ENCODE data around the gene ADD3. TPM values are rescaled to one million over a fixed set of nuclear protein-coding genes. Genes with fewer than 3 reads are reported as not detected.
A peak's percentile ranks its signal among the peaks of the same experiment; 100 is the strongest.

Gene ADD3
- total RNA-seq, 4 donors from 2014 or later = 236 to 545 (median 314) TPM

DNA sequence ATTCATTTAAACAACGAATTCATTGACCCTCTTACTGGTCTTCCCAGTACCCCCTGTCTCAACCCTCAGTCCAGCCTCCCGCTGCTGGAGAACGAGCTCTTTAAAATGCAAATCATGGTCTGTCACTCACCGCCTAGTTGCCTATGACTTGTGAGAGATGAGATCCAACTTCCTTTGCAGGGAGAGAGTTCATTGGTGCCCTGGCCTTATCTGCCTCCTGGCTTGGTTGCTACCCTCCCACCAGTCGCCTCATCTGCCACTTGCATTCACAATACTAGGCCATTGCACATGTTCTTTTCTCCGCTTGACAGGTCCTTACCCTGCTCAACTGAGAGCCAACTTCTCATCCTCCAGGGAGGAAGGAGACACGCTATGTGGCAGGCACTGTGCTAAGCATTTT is 145.6 kb downstream of the ADD3 start:
- no peaks in the 10 kb centered on the region for H3K36me3 ChIP-seq
- no peaks in the 10 kb centered on the region for H3K9me3 ChIP-seq
- peak in 1 of 3 donors; percentile 27 for DNase-seq
- H3K4me1 ChIP-seq = peaks cover 0 to 11% (median 5%) of the 10 kb centered on the region in 4 donors
- TF ChIP-seq POLR2A (IDR thresholded peaks at IDR 0.05) = no peak
- TF ChIP-seq, protein P1, sequence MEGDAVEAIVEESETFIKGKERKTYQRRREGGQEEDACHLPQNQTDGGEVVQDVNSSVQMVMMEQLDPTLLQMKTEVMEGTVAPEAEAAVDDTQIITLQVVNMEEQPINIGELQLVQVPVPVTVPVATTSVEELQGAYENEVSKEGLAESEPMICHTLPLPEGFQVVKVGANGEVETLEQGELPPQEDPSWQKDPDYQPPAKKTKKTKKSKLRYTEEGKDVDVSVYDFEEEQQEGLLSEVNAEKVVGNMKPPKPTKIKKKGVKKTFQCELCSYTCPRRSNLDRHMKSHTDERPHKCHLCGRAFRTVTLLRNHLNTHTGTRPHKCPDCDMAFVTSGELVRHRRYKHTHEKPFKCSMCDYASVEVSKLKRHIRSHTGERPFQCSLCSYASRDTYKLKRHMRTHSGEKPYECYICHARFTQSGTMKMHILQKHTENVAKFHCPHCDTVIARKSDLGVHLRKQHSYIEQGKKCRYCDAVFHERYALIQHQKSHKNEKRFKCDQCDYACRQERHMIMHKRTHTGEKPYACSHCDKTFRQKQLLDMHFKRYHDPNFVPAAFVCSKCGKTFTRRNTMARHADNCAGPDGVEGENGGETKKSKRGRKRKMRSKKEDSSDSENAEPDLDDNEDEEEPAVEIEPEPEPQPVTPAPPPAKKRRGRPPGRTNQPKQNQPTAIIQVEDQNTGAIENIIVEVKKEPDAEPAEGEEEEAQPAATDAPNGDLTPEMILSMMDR (IDR thresholded peaks at IDR 0.05) = no peak
- no peak overlapping the region for H3K4me3 ChIP-seq
- no peak overlapping the region for H3K27ac ChIP-seq
- H3K27me3 ChIP-seq = no peaks in the 10 kb centered on the region

DNA sequence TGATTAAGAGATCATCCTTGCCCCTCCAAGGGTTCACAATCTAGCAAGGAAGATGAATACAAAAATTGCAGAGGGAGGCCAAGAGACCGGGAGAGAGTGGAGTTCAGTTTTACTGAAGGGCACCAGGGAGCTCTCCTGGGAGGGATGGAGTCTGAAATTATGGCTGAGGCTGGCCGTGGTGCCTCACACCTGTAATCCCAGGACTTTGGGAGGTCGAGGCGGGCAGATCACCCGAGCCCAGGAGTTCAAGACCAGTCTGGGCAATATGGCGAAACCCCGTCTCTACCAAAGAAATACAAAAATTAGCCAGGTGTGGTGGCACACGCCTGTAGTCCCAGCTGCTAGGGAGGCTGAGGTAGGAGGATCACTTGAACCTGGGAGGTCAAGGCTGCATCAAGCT is 148.3 kb downstream of the ADD3 start:
- Histone ChIP-seq H3K4me3 (no peak overlapping the region), H3K27ac (no peak overlapping the region), H3K27me3 (no peaks in the 10 kb centered on the region), H3K36me3 (no peaks in the 10 kb centered on the region), H3K9me3 (no peaks in the 10 kb centered on the region), H3K4me1 (peaks cover 0 to 11% (median 5%) of the 10 kb centered on the region in 4 donors)
- DNase-seq = peak in 1 of 3 donors; percentile 18
- no peak for TF ChIP-seq POLR2A (IDR thresholded peaks at IDR 0.05)
- TF ChIP-seq, protein P1 (IDR thresholded peaks at IDR 0.05) = no peak

DNA sequence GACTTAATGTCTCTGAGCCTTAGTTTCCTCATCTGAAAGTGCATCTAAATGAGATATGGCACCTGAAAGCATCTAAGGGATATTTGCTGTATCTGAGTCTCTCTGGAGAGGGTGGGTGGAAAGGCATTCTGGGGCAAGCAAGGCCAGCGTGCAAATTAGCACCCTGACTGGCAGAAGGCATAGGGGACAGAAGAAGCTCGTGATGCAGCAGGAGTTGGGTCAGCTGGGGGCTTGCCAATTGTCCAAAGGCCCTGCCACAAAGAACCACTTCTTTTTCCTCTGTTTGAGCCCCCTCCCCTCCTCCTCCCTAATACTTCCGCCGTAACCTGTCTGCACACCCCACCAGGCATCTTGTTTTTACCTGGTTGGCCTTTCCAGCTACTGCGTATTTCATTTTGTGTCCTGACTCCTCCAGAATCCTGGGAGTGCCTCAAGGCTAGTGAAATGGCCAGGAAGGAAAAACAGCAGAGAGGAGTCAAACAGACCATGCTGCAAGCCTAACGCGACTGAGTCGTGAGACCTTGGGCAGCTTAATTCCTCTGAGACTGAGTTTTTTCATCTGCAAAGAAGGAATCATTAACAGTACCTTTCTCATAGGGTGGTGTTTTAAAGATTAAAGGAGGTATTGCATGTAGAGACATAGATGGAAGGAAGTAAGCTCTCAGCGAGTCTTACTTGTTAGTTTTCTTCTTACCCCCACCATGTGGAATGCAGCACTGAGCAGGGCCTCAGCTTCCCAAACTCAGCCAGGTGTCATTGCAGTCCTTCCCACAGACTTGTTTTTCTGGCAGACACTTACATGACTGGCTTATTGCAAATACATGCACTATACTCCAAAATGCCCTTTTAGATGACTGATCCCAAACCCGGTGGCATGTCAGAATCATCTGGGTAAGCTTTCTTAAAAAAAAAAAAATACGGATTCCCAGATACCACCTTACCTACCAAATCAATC is 150.5 kb downstream of the ADD3 start:
- no peak for DNase-seq
- peaks cover 0 to 14% (median 5%) of the 10 kb centered on the region in 4 donors for H3K4me1 ChIP-seq

DNA sequence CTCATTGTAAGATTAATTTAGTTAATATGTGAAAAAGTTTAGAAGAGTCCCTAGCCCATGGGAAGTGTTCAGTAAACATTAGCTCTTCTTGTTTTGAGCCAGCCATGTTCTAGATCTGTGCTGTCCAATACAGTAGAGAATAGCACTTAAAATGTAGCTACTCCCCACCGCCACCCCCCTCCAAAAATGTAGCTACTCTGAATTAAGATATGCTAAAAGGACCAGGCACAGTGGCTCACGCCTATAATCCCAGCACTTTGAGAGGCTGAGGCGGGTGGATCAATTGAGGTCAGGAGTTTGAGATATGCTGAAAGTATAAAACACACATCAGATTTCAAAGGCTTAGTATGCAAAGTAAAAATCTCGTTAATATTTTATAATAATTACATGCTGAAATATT is 152.3 kb downstream of the ADD3 start:
- H3K27ac ChIP-seq = no peak overlapping the region
- H3K27me3 ChIP-seq = no peaks in the 10 kb centered on the region
- peaks cover 0 to 20% (median 5%) of the 10 kb centered on the region in 4 donors for H3K4me1 ChIP-seq
- no peaks in the 10 kb centered on the region for H3K9me3 ChIP-seq
- no peak for DNase-seq
- H3K36me3 ChIP-seq = no peaks in the 10 kb centered on the region
- H3K4me3 ChIP-seq = no peak overlapping the region
- TF ChIP-seq, protein P1 (IDR thresholded peaks at IDR 0.05) = no peak
- TF ChIP-seq POLR2A (IDR thresholded peaks at IDR 0.05) = no peak

More for the DNA sequence above, 150.5 kb downstream of the ADD3 start:
- no peak for TF ChIP-seq POLR2A (IDR thresholded peaks at IDR 0.05)
- TF ChIP-seq, protein P1 (IDR thresholded peaks at IDR 0.05) = no peak
- Histone ChIP-seq H3K27me3 (no peaks in the 10 kb centered on the region), H3K27ac (no peak overlapping the region), H3K4me3 (no peak overlapping the region), H3K36me3 (no peaks in the 10 kb centered on the region), H3K9me3 (no peaks in the 10 kb centered on the region)

DNA sequence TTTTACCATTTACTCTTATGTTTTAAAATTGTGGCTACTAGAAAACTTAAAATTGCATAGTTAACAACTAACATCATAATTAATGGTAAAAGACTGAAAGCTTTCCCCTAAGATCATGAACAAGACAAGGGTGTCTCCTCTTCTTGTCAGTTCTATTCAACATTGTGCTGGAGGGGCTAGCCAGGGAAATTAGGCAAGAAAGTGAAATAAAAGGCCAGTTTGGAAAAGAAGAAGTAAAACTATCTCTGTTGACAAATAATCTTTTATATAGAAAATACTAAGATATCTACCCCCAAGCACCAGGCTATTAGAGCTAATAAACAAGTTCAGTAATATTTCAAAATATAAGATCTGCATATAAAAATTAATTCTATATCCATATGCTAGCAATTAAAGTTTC is 152.7 kb downstream of the ADD3 start:
- Histone ChIP-seq H3K36me3 (no peaks in the 10 kb centered on the region), H3K27ac (no peak overlapping the region), H3K9me3 (no peaks in the 10 kb centered on the region), H3K4me3 (no peak overlapping the region), H3K27me3 (no peaks in the 10 kb centered on the region), H3K4me1 (peaks cover 0 to 20% (median 5%) of the 10 kb centered on the region in 4 donors)
- TF ChIP-seq, protein P1 (IDR thresholded peaks at IDR 0.05) = no peak
- TF ChIP-seq POLR2A (IDR thresholded peaks at IDR 0.05) = no peak
- DNase-seq = no peak

All from Peyer's patch (tissue), 4 donors.